AG09309 (cell line): ENCODE measurements around the gene COCH.

Experiments used
- DNase-seq: peaks from one replicate; pipeline ENCODE4 v3.0.0-alpha.2; 2010; ENCODE audit warnings: low read depth
- H3K4me3 ChIP-seq: 2 replicates; pipeline ENCODE4 v1.5.1; 2011; ENCODE audit warnings: mild to moderate bottlenecking, low read depth, low read length, moderate library complexity; ENCODE audit not compliant: control insufficient read depth
- TF ChIP-seq, protein P1 (sequence below): IDR thresholded peaks from 2 replicates; pipeline ENCODE4 v1.5.1; 2011; ENCODE audit warnings: mild to moderate bottlenecking, low read depth, low read length, inconsistent platforms; ENCODE audit not compliant: insufficient read depth, control insufficient read depth; ENCODE audit errors: missing control alignments

Gene COCH

DNA sequence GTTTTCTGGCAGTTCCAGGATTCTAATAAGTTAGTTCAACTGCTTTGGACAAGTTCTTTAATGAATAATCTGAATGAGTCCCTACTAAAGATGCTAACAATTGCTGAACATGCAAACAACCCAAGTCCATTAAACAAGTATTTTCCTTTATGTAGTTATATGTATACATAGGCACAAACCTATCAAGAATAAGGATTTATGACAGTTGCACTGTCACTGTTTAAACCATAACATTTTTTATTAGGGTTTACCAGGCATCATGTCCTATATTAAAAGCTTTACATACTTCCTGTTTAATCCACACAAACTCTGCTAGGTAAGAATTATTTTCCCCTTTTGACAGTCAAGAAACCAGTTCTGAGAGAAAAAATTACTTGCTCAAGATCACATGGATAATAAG is 31.9 kb upstream of the COCH start:
- DNase-seq: no peak
- TF ChIP-seq, protein P1, sequence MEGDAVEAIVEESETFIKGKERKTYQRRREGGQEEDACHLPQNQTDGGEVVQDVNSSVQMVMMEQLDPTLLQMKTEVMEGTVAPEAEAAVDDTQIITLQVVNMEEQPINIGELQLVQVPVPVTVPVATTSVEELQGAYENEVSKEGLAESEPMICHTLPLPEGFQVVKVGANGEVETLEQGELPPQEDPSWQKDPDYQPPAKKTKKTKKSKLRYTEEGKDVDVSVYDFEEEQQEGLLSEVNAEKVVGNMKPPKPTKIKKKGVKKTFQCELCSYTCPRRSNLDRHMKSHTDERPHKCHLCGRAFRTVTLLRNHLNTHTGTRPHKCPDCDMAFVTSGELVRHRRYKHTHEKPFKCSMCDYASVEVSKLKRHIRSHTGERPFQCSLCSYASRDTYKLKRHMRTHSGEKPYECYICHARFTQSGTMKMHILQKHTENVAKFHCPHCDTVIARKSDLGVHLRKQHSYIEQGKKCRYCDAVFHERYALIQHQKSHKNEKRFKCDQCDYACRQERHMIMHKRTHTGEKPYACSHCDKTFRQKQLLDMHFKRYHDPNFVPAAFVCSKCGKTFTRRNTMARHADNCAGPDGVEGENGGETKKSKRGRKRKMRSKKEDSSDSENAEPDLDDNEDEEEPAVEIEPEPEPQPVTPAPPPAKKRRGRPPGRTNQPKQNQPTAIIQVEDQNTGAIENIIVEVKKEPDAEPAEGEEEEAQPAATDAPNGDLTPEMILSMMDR: no peak
- H3K4me3 ChIP-seq: no peak overlapping the region

DNA sequence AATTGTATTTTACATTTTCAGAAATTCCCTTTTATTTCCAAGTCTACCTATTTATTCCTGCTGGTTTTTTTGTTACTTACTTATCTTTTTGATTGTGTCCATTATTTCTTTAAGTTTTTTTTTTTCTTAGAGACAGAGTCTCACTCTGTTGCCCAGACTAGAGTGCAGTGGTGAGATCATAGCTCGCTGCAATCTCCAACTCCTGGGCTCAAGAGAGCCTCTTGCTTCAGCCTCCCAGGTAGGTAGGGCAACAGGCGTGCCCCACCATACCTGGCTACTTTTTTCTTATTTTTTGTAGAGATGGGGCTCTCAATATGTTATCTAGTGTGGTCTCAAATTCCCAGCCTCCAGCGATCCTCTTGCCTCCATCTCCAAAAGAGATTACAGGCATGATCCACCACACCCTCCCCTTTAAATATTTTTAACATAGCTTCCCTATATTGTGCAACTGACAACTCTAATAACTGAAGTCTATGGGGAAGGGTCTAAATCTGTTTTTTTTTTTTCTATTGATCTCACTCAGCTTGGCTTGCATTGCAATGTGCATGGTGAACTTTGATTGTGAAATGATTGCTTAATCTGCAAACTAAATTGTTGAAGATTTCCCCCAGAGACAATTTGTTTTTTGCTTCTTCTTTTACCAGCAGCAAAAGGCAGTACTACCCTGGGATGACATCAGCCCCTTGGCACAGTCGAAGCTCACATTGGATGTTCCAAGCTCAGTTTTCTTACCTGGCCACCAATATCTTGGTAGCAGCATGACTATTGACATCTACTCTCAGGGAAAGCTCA is 25.7 kb upstream of the COCH start:
- TF ChIP-seq, protein P1: no peak
- no peak for DNase-seq
- no peak overlapping the region for H3K4me3 ChIP-seq

DNA sequence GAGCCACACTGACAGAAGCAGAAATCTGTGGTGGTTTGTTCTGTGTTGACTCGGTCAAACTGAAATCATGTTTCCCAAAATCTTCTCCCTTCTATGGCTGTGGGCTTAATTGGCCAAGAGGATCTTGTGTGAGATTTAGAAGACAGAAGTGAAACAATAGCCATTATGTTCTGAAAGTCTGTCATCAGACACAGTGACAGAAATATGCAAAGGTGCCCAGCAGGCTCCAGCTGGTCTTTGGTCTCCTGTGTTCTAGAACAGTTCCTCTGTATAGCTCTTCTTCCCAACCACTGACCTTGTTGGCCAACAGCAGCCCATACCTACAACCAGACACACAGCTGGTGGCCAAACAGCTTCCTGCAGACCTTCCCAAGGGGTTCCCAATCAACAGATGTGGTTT is 25.0 kb upstream of the COCH start:
- H3K4me3 ChIP-seq: no peak overlapping the region
- TF ChIP-seq, protein P1: no peak
- DNase-seq: no peak

DNA sequence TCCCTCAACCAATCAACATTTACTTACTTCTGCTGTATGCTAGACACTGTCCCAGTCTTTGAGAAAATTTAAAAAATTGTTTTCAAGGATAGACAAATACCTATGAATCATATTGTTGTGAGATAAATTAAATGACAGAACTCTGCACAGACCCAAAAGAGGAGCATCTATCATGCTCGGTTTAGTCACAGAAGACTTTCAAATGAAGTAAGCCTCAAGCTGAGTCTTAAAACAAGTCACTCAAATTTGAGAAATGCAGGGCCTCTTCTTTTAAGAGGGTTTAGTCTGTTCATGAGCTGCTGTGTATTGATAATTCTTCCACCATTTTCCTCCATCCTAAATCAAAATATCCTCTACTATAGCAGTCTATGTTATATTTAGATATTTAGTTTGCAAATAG is 24.4 kb upstream of the COCH start:
- TF ChIP-seq, protein P1: no peak
- H3K4me3 ChIP-seq: no peak overlapping the region
- no peak for DNase-seq

DNA sequence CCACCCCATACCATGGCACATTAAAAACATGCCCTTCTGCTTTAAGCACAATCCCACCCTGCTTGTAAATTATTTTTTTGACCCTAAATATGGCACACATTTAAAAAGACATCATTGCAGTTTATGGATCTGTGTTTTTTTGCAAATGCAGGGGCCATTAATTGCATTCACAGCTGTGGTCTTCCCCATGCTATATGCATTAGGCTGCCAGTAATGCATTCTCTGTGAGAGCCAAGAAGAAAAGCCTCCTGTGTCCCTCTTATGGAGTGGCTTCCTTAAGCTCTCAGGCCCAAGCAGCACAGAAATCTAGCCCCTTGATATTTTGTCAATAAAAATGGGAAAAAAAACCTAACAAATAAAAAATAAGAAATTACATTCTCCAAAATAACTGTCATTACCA is 20.4 kb upstream of the COCH start:
- TF ChIP-seq, protein P1: no peak
- DNase-seq: no peak

DNA sequence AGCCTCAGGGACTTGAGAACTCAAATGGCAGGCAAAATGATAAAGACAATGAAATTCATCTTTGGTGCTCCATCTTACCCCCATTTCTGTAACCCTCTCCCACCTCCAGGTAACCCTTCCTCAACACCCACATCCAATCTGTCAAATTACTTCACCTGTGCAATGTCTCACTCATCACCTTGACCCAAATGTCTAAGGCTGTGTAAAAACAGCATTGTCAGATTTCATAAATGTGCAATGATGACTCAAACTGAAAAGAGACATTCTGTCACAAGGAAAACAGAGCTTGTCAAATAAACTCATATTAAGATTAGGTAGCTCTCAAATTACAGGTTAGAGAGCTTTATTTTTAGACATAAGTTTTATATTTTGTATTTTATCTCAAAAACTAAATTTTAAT is 19.9 kb upstream of the COCH start:
- TF ChIP-seq, protein P1: no peak
- H3K4me3 ChIP-seq: no peak overlapping the region
- DNase-seq: no peak

More for the DNA sequence above, 20.4 kb upstream of the COCH start:
- H3K4me3 ChIP-seq: no peak overlapping the region

DNA sequence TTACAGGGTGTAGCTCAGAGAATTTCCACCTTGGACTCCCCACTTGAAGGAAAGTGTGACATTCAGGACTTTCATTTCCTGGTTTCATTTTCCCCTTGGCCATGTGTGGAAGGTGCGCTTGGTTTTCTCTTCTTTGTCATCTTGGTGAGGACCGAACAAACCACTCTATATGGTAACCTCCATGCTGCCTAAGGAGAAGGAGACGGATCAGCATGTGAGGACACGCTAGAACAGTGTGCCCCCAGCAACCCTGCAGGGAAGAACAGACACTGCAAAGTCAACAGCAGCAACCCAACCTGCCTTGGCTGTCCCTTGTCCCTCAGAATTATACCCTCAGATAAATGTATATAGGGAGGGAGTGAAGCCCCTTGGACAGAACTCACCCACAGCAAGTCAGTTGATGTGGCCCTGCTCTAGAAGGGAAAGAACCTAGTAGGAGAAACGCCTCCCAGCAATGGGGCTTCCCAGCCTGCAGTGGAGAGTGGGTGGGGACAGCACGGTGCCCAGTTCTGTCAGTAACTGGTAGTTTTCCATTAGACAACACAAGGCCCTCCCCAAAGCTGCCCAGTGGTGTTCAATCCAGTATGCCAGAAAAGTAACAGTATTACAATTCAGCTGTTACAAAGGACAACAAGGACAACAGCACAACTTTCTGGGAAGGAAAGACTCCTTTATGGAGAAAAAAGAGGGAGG is 18.9 kb upstream of the COCH start:
- no peak for DNase-seq
- TF ChIP-seq, protein P1: no peak
- no peak overlapping the region for H3K4me3 ChIP-seq
